DMS114 treated with DMSO at 0.1 percent for 48 hours (cell line): ENCODE data around the gene LHFPL6.

Experiments used
- DNase-seq: peaks from one replicate; lab custom pipeline; 2025; ENCODE audit not compliant: unreplicated experiment; lab: John Stamatoyannopoulos, UW

Gene LHFPL6

DNA sequence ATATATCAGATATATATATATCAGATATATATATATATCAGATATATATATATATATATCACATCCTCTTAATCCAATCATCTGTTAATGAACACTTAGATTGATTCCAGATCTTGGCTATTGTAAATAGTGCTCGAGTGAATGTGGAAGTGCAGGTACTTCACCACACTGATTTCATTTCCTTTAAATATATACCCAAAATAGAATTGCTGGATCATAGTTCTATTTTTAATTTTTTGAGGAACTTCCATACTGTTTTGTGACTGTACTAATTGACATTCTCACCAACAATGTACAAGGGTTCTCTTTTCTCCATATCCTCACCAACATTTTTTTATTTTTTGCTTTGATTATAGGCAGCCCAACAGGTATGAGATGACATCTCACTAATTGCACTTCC is 287.2 kb downstream of the LHFPL6 start:
- DNase-seq: no peak

DNA sequence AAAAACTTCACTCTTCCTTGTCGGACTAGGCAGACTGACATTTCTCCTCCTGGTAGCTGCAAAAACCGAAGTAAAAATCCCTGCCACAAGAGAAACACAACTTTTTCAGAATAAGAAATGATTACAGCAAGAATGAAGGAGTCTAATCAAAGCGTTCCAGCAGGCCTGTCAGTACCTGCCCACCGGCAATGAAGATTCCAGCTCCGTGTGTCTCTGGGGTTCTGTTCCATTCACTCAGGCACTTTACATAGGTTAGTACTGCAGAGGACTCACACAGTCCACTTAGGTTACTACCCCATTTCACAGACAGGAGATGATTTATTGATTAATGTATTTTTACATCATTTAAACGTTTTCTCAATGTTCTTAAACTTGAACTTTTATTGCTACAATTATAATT is 289.3 kb downstream of the LHFPL6 start:
- DNase-seq: no peak

DNA sequence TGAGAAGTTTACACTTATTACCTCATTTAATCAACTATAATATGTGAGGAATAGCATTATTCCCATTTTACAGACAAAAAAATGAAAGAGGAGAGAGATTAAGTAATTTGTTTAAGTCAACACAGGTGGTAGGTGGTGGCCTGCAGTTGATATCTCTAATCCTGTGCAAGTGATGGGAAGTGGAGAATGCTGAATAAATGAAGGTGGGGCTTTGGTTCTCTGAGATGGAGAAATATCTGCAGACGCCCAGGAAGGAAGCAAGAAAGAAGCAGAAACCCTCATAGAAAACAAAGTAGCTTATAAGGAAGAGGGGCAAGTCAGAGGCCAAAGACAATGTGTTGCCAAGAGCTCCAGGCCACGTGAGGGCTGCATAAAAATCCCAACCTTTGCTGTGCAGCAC is 290.4 kb downstream of the LHFPL6 start:
- DNase-seq: no peak

DNA sequence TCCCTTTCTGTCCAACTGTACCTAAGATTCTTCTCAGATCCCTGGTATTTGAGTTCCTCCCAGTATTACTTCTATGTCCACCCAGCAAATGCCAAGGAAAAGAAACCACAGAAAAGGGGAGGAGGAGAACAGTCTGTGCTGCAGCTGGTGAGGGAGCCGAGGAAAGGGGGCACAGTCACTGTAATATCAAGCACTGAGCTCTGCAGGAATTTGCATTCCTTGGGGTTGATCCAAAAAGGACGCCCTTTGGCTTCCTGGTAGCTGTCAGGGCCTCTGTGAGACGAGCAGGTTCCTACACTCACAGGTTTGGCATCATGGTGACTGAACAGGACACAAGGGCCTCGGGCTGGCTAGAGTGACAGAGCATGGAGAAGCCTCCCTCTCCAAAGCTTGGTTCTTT is 291.4 kb downstream of the LHFPL6 start:
- DNase-seq: no peak

DNA sequence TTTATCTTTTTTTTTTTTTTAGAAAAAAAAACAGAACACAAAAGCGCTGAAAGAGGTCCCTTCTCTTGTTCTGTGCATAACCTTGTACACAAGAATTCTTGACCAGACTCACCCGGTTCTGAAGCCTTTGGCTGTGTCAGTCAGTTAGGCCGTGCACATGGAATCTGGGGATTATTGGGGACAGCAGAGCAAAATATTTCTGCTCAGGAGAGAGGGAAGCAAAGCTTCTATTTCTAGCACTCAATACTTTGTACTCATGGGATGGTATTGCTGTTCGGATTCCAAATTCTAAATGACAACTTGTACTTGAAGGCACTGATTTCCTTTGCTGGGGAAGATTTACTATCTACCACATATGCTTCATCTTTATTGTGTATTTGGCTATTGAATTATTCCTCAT is 292.0 kb downstream of the LHFPL6 start:
- no peak for DNase-seq

DNA sequence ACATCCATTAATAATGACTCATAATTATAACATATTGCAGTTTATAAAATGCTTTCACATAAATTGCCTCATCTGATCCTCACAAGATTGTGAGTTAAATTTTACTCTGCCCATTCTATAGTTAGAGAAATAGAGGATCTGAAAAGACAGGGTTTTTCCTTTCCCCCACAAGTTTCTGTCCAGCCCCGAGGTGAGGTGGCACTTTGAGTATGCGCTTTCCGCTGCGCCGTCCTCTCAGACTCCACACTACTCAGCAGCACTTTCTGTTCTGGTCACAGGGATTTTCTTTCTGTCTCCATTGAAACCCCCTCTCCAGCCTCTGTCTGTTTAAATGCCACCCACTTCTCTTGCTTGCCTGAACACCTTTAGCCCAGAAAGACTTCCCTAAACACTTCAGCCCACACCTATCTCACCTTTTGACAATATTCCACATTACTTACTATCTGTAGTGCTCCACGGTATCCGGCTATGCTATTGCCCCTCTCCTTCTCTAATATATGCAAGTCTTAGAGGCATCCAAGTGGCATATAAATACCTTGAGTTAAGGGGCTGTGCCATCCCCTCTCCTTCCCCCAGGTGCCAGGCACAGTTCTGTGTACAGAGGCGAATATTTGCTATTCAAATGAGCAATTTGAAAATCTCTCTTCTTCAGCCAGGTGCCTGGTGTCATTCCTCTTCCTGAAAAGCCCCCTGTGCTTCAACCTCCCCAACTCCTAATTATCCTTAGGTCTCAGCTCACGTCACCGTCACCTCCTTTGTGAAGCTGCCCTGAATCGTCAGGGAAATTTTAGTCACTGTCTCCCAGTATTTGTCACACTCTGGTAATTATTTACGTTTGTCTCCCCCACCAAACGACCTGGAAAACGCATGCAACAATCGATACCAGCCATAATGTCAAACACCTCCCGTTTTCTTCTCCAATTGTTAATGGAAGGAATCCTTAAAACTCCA is 296.1 kb downstream of the LHFPL6 start:
- DNase-seq: no peak

DNA sequence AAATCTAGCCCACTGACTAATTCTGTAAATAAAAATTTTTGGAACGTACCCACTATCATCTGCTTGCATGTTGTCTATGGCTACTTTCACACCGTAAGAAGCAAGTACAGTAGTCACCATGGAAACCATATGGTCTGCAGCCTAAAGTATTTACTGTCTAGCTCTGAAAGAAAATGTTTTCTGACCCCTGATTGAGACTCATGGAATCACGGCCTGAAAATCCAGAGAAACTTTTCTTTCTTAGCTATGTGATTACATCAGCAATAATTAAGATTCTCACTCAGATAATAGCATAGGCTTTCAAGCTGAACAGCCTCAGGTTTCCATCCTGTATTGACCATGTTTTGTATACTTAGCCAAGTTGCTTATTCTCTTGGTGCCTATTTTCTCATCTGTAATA is 300.2 kb downstream of the LHFPL6 start:
- DNase-seq: no peak

DNA sequence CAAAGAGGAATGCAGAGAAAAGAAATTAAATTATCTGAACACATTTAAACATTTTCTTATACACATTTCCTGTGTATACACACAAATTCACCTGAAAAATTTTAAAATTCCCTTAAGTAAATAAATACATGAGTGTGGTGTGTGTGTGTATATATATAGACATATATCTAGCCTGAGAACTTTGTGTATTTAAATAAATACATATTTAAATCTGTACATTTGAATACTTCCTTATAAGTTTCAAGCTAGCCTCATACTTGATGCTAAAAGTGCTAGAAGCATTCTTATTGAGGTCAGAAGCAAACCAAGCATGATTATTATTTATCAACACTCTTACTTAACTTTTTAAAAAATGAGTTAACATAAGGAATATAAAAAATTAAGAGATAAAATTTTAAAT is 304.0 kb downstream of the LHFPL6 start:
- no peak for DNase-seq

DNA sequence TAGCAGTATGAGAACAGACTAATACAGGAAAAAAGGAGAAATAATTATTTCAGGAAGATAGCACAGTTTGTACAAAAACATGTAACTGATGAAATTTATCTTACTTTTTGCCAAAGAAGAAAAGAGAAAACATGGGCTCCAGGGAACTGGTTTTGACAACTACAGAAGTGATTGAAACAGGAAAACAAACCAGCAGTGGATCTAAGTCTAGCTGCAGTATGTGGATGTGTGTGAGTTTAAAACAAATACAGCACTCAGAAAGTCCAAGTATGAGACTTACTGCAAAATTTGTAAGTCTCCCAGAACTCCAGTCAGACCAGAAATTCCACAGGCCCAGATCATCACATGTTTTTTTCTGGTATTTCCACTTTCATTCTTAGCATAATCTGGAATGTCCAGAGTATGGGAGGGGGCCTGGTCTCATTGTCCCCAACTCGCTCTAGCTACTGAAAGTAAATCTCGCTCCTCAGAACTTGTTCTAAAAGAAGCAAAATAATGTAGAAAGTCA is 305.3 kb downstream of the LHFPL6 start:
- no peak for DNase-seq

DNA sequence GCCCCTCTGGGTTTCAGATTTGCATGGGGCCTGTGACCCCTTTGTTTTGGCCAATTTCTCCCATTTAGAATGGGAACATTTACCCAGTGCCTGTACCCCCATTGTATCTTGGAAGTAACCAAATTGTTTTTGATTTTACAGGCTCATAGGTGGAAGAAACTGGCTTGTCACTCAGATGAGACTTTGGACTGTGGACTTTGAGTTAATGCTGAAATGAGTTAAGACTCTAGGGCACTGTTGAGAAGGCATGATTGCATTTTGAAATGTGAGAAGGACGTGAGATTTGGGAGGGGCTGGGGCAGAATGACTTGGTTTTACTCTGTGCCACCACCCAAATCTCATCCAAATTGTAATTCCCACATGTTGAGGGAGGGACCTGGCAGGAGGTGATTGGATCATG is 306.0 kb downstream of the LHFPL6 start:
- DNase-seq: no peak

DNA sequence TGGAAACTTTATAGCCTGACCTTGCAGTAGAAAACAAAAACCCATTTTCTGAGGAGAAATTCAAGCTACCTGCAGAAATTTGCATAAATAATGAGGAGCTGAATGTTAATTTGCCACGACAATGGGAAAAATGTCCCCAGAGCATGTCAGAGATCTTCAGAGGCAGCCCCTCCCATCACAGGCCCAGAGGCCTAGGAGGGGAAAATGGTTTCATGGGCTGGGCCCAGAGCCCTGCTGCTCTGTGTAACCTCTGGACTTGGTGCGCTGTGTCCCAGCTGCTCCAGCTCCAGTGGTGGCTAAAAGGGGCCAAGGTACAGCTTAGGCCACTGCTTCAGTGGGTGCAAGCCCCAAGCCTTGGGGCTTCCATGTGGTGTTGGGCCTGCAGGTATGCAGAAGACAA is 306.8 kb downstream of the LHFPL6 start:
- no peak for DNase-seq
